HCT116 (cell line): Measurements from ENCODE around the gene SIRT6.

ENCODE experiments used
- CBX3 ChIP-seq: IDR thresholded peaks from 2 replicates; pipeline ENCODE4 v1.6.1; 2012; ENCODE audit warnings: low read depth
- CEBPB ChIP-seq: IDR thresholded peaks from 2 replicates; pipeline ENCODE4 v1.6.1; 2012; ENCODE audit warnings: low read depth
- CTCF ChIP-seq, 3 experiments: fragments of 200-600 bp in 1 of 3; sonication (generic) in 1 of 3; IDR thresholded peaks in 2 of 3; conservative IDR thresholded peaks in 1 of 3; 2 replicates each; pipeline ENCODE4 v1.5.1; 2012 to 2017; ENCODE audit warnings: low read depth in 2 of 3, low read length in 2 of 3, antibody characterized with exemption in 1 of 3, borderline replicate concordance in 1 of 3, control low read depth in 1 of 3, mild to moderate bottlenecking in 1 of 3, mixed read lengths in 1 of 3, mixed run types in 1 of 3, moderate library complexity in 1 of 3; ENCODE audit not compliant: insufficient read depth in 1 of 3
- ELF1 ChIP-seq: IDR thresholded peaks from 2 replicates; pipeline ENCODE4 v1.6.1; 2012; ENCODE audit warnings: low read depth, borderline replicate concordance
- EZH2 ChIP-seq: fragments of 200-600 bp; sonication (generic); IDR thresholded peaks from 2 replicates; pipeline ENCODE4 v1.6.1; 2017; ENCODE audit warnings: antibody characterized with exemption, mixed run types
- EZH2phosphoT487 ChIP-seq: fragments of 200-600 bp; IDR thresholded peaks from 2 replicates; pipeline ENCODE4 v1.6.1; 2018; ENCODE audit warnings: antibody characterized with exemption, borderline replicate concordance
- MAX ChIP-seq: IDR thresholded peaks from 2 replicates; pipeline ENCODE4 v1.6.1; 2012
- POLR2A ChIP-seq: IDR thresholded peaks from 2 replicates; pipeline ENCODE4 v1.7.0; 2011; ENCODE audit warnings: borderline replicate concordance; ENCODE audit not compliant: insufficient read depth, insufficient read length; ENCODE audit errors: extremely low read depth
- POLR2AphosphoS5 ChIP-seq: IDR thresholded peaks from 2 replicates; pipeline ENCODE4 v1.6.1; 2011; ENCODE audit warnings: mild to moderate bottlenecking, low read depth, low read length, moderate library complexity
- SIN3A ChIP-seq: IDR thresholded peaks from 2 replicates; pipeline ENCODE4 v1.6.1; 2012; ENCODE audit warnings: low read depth
- SRF ChIP-seq: IDR thresholded peaks from 2 replicates; pipeline ENCODE4 v1.6.1; 2012; ENCODE audit warnings: low read depth
- ZNF274 ChIP-seq: fragments of 200-500 bp; sonication (Bioruptor generic); IDR thresholded peaks from 2 replicates; pipeline ENCODE4 v1.6.1; 2014; ENCODE audit warnings: mild to moderate bottlenecking, low read depth, low read length, inconsistent platforms

- TF ChIP-seq CBX3 = no peak
- no peak for TF ChIP-seq CTCF (IDR thresholded peaks at IDR 0.05 in 2 of 3, conservative IDR thresholded peaks at IDR 0.05 in 1 of 3; ENCODE audit: borderline replicate concordance in 1 of 3, insufficient read depth in 1 of 3, low read depth in 2 of 3, low read length in 2 of 3)
- TF ChIP-seq POLR2A = no peak
- TF ChIP-seq ZNF274 = no peak
- no peak for TF ChIP-seq SIN3A
- no peak for TF ChIP-seq EZH2phosphoT487
- no peak for TF ChIP-seq MAX
- no peak for TF ChIP-seq EZH2
- no peak for TF ChIP-seq ELF1
- TF ChIP-seq SRF = no peak
- no peak for TF ChIP-seq POLR2AphosphoS5
- no peak for TF ChIP-seq CEBPB
Observed at GRCh38 chr19:4175669-4175931, 6.8 kb downstream of the SIRT6 start.
